Inferior parietal cortex (tissue), 1 donor: Measurements from ENCODE around the gene MTMR8.

Experiments used
- DNase-seq: peaks from one replicate; pipeline ENCODE4 v3.0.0-alpha.2; 2016; ENCODE audit errors: extremely low spot score

Gene MTMR8

GRCh38 chrX:64306712-64307111, 88.5 kb downstream of the MTMR8 start:
- DNase-seq, result no peak

- no peak for DNase-seq
Measured at GRCh38 chrX:64291123-64291522, 104.1 kb downstream of the MTMR8 start.

GRCh38 chrX:64265265-64265664, 130.0 kb downstream of the MTMR8 start:
- no peak for DNase-seq

- no peak for DNase-seq
Measured at GRCh38 chrX:64230123-64230970, 164.9 kb downstream of the MTMR8 start, which contains the start of gene ASB12. Gene ASB12 (minus strand): TSS chrX:64230607. CDS start chrX:64225650, 4,957 bp downstream.

GRCh38 chrX:64229154-64229553, 166.1 kb downstream of the MTMR8 start:
- no peak for DNase-seq
